Activated CD4-positive, alpha-beta T cell treated with anti-CD3 and anti-CD28 coated beads for 24 hours (primary cell): ENCODE results near the gene KLHL42.
"Not testable (repeated sequence)": the region's sequence is repeated elsewhere in the genome, so short reads cannot be mapped to it uniquely, and the experiment has no call there.

Experiments used
- DNase-seq, 2 donors: peaks; one replicate each; pipeline ENCODE4 v3.0.0-alpha.2; 2020; ENCODE audit warnings: low read depth in 2 of 2

KLHL42 gene, protein sequence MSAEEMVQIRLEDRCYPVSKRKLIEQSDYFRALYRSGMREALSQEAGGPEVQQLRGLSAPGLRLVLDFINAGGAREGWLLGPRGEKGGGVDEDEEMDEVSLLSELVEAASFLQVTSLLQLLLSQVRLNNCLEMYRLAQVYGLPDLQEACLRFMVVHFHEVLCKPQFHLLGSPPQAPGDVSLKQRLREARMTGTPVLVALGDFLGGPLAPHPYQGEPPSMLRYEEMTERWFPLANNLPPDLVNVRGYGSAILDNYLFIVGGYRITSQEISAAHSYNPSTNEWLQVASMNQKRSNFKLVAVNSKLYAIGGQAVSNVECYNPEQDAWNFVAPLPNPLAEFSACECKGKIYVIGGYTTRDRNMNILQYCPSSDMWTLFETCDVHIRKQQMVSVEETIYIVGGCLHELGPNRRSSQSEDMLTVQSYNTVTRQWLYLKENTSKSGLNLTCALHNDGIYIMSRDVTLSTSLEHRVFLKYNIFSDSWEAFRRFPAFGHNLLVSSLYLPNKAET

DNA sequence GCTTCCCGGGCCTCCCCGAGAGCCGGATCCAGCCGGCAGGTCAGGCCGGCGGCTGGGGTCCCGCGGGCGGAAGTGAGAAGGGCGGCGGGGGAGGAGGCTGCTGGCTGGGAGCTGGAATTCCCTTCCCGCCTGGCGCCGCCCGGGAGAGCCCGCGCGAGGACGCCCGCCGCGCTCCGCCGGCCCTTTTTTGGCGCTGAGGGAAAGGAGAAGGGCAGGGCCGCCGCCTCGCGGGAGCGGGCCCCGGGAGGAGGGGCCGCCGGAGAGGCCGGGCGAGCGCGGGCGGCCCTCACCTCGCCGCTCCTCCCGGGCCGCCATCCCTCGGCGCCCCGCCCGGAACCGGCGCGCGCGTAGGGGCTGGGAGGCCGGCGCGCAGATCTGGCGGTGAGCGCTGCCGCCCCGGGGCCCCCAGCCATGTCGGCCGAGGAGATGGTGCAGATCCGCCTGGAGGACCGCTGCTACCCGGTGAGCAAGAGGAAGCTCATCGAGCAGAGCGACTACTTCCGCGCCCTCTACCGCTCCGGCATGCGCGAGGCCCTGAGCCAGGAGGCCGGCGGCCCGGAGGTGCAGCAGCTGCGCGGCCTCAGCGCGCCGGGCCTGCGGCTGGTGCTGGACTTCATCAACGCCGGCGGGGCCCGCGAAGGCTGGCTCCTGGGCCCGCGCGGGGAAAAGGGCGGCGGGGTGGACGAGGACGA, at the start of gene KLHL42, which contains the start of gene MANSC4:
KLHL42 (plus strand) TSS at position 314 of the 692 bp plus-strand sequence; CDS start at position 412, 98 bp downstream.
MANSC4 (minus strand) TSS at position 317 of the 692 bp plus-strand sequence. CDS start 8,960 bp downstream, outside the sequence.
- peak; percentile 38 for DNase-seq

DNA sequence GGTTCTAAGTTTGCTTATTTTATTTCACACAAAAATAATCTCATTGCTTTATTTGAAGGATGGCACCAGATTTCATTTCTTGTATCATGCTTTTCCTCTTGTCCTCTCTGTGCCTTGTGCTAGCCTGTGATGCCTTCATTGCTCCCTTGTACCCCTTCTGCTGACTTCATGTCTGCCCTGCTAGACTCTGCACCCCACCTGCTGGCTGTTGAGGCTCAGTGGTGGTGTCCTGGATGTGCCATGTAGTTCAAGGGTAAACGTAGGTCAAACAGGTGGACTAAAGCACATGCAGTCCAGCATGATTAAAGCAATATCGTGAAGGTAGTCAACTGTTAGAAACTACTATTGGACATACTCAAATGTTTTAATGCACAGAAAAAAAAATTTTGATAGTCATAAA, 47.8 kb upstream of the KLHL42 start:
- DNase-seq: no peak

DNA sequence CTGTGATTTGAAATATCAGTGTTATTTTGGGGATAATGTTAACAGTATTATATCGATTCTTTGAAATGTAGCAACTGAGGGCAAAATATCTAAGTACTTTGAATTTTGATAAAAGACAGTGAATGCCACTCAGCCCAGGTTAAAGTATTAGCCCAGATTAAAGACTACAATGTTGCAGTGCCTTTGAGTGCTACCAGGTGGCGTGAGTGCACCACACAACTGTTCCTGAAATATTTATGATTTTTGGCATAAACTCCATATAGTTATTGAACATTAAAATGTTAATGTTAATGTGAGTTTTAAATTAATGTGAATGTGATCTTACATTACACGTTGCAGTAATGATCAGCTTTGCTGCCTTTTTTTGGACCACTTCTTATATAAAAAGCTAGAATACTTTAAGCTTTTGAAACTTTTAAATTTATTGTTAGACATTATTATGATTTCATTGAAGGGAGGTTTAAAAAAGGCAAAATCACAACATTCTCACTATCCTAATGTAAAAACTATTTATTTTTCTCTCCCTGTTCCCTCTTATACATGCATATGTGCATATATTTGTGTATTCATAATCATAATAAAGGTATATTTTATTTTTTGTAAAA, 46.9 kb upstream of the KLHL42 start:
- DNase-seq: no peak

DNA sequence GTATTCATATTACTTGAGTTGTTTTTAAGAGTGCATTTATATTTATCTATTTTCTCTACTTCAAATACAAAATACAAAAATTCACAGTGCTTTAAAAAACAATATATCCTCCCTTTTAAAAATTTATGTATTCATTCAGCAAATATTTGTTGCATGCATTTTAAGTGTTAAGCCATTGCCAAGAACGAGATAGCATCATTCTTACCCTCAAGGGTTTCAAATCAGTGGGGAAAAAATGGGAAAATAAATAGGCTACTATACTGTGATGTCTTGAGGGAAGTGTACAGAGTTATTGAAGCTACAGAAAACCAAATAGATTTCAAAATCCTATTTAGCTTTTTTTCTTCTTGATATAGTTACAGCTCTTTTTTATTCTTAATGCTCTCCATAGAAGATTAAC, 46.2 kb upstream of the KLHL42 start:
- no peak for DNase-seq

DNA sequence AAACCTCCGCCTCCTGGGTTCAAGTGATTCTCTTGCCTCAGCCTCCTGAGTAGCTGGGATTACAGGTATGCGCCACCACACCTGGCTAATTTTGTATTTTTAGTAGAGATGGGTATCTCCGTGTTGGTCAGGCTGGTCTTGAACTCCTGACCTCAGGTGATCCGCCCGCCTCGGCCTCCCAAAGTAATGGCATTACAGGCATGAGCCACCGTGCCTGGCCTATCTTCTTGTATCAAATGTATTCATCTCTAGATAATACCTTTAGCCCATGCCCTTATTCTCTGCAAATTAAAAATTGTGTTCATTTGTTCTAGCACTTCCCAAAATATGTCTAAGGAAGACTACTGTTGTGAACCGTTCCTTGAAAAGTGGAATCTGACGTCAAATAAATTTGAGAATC, 45.7 kb upstream of the KLHL42 start:
- not testable (repeated sequence) for DNase-seq

DNA sequence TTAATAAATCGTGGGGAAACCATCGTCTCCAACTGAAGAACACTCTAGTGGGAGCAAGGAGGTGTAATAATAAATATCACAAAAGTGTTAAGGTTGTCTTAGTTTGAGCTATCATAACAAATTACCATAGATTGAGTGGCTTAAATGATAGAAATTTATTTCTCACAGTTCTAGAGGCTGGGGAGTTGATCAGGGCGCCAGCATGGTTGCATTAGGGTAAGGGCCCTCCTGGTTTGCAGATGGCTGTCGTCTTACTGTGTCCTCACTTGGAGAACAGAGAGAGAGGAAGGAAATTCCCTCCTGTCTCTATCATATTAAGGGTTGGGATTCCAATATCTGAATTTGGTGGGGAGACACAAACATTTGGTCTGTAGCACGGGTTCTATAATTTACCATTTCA, 36.4 kb upstream of the KLHL42 start:
- DNase-seq: no peak

DNA sequence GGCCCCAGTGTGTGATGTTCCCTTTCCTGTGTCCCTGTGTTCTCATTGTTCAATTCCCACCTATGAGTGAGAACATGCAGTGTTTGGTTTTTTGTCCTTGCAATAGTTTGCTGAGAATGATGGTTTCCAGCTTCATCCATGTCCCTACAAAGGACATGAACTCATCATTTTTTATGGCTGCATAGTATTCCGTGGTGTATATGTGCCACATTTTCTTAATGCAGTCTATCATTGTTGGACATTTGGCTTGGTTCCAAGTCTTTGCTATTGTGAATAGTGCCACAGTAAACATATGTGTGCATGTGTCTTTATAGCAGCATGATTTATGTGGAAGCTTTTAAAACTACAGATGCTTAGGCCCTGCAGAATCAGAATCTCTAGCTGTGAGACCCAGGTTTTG, 34.3 kb upstream of the KLHL42 start:
- not testable (repeated sequence) for DNase-seq

DNA sequence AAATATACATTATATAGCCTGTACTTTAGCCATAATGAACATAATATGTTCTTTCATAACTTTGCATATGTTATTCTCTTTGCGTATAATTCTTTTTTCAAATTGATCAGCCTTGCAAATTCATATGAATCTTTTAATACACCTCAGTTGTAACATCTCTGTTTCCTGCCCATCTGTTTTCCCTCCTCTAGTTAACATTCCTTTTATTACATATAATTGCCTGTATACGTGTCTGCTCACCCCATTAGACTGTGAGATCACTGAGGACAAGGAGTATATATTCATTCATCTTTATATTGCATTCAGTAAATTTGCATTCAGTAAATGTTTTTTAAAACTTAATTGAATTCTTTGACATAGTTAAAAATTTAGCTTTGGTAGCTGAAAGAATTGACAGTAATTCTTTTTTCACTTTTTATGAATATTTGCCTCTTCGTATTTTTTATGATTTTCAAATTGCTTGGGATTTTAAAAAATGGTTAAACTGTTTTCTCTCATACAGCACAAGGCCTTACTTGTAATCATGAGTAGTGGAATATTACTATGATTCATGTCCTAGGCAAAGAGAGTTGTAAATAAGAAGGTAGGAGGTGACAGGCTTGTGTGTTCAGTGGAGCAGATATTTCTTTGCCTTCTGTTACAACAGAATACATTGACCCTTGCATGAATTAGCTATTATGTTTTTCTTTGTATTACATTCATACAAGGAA, 32.8 kb upstream of the KLHL42 start:
- DNase-seq: no peak

DNA sequence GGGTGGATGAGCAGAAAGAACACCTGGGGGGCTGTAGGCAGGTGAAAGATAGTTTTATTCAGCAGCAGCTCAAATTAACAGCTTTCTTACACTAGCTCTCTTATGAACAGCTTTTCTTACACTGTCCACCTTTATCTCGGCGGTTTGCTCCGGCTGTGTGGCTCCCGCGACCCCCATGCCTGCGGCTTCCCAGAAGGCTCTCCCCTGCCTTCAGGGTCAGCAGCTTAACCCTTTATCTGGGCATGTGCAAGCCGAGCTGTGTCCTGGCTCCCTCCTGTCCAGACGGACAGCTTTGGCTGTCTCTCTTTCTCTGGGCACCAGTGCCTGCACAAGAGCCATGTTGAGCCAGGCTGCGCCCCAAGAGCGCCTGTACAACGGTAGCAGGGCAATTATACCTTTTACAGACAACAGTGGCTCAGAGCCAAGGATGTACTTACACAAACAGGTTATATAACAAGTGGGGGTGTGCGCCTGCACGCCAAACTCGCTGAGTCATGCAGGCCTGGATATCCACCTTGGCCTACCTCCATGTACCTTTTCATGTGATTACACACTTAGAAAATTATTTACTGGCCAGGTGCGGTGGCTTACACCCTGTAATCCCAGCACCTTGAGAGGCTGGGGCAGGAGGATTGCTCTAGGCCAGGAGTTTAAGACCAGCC, 28.5 kb upstream of the KLHL42 start:
- no peak for DNase-seq

DNA sequence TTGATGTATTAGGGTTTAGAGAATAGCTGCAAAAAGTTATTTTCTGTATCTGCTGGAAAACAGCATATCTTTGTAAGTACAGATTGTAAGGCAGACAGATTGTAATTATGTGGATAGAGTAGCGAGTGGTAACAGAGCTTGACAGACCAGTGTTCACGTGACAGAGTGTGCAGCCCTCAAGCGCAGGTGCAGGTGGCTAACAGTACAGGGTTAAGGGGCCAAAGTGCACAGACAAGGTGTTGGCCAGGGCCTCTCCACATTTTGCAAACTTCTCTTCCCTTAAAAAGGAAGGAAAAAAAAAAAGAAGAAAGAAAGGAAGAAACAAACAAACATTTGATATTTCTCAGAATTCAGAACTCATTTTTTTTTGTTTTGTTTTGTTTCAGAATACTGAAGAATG, 25.2 kb upstream of the KLHL42 start:
- DNase-seq: no peak

DNA sequence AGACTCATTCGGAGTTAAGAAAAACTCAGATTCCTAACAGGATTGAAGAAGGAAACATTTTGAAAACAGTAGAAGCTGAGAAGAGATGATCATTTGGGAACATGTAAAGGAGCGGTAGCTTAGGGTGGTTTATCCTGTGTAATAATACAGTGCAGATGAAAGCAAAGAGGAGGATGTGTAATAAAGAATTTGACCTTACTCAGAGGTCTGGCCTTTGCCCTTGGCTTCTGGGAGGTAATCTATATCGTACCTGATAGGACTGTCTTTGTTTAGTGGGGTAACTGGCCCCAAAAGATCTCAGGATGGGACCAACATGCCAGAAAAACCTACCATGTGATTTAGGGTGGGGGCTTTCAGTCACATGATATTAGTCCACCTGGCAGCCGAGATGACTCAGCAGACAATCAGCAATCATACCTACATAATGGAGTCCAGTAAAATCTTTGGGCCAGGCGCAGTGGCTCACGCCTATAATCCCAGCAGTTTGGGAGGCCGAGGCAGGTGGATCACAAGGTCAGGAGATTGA, 23.3 kb upstream of the KLHL42 start:
- DNase-seq: no peak

DNA sequence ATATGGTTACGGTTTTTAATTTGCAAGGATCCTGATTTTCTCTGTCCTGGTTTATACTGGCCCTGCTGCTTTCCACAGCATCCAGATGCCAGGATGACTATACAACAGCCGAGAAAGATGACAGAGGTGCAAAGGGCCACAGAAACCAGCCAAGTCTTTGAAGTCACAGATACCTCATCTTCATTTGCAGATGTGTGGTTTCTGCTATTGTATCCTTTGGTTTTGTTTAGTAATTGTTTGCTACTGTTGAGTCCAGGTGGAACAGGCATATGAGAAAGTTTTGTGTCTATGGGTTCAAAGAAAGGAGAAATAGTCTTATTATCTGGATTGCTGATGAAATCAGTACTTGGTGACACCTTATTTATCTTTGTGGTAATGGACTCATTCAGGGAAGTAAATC, 17.3 kb upstream of the KLHL42 start:
- no peak for DNase-seq

DNA sequence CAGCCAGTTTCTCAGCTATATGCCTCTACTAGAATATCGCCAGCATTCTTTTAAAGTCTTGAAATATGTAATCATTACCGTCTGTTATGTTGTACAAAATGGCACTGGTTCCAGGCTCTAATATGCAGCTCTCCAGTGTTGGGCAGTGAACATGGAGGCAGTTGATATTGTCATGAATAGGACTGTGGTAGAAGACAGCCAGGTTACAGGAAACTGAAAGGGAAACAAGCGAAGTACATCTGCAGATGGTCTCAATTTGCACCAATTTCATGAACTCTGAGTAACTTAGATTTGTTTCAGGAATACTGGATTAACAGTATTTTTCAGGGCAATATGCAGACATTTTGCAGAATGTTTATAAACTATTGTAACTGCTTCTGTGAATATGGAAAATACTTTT, 13.4 kb upstream of the KLHL42 start:
- DNase-seq: no peak

DNA sequence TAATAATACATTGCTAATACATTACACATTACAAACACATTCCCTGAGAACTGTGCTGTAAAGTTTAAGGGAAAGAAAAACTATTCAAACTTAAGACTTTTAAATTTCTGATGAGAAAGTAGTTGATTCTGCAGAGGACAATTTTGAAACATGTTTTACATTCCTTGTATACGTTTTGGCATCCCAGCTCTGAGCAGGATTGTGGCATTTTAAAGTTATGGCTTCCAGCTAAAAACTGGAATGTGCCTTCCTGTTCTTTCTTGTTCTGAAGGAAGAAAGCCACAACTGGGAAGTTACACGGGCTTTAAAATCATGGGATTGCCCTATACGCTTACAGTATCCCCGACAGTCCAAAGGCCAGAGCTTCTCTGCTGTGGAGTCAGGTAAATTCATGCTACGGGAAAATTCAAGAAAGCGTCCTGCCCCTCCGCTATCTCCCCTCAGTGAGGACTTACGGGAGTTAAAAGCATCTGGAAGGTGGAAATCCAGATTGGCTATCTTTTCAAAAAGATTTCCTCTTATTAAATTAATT, 10.8 kb upstream of the KLHL42 start:
- no peak for DNase-seq

DNA sequence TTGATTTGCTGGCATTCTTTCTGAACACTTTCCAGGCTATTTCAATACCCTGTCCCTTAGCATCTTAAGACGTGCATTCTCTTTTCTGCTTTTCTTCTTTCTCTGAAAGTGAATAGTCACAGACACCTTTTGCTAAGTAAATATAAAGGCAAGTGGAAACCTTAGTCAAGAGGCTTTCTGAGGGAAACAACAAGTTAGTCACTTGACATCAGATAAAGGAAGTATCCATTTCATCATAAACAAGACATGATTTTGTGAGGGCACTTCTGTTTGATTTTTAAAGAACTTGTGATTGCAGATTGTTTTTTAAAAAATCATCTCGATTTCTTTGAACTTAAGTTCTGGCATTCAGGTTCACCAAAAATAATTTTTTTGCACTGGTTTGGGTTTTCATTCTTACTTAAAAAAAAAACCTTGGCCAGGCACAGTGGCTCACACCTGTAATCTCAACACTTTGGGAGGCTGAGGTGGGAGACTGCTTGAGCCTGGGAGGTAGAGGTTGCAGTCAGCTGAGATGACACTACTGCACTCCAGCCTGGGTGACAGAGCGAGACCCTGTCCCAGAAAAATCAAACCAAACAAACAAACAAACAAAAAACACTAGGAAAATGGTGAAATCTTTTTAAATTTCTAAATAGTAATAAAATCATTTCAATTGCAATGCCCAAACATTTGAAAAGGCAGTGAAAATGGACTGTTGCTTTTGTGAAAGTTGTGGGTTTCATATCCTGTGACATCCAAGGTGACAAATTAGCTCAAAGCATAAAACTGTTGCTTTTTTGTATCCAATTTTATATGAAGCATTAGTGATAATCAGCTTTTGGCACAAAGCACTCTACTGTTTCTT, 8.3 kb upstream of the KLHL42 start:
- DNase-seq: no peak

DNA sequence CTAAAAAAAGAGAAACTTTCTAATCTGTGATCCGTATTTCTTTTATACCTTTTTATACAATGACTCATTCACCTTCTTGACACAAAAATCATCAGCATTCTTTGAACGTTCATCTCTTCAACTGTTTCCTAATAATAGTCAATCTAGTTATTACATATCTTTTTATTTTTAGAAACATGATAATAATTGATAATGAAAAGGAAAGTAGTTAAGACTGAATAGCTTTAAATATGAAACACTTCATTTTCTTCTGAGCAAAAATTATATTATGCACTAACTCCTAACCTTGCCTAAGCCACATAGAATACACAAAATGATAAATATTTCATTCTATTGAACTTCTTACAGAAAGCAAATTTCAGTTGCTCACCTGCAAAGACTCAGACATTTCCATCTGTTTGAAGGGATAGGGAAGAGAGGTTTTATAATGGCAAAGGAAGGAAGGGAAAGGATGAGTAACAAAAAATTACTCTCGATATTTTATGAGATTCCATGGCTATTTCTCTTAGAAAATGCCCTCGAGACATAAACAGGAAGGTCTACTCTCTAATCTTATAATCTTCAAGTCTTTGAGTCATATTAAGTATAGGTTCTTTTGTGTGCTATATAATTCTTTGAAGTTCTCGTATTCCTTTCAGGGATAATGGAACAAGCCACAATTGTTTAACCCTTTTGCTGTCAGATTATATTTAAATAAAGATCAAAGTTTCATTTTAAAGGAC, 7.5 kb upstream of the KLHL42 start:
- no peak for DNase-seq

DNA sequence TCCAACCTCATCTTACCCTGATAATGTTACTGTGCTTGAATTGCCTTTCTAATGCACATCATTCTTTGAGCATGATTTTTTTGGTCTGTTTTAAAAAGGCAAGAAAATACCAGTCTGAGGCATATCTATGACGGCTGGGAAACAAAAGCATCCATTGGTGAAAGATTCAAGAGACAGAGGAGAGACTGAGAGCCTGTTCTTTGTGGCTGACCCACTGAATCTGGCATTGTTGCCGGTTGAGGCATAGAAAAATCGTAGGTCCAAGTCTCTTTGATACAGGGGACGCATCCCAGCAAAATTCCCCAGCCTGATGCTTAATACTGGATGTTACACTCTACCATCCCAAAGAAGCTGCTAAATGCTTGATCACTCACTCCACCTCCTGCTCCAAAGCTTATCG, 2.9 kb upstream of the KLHL42 start:
- no peak for DNase-seq

DNA sequence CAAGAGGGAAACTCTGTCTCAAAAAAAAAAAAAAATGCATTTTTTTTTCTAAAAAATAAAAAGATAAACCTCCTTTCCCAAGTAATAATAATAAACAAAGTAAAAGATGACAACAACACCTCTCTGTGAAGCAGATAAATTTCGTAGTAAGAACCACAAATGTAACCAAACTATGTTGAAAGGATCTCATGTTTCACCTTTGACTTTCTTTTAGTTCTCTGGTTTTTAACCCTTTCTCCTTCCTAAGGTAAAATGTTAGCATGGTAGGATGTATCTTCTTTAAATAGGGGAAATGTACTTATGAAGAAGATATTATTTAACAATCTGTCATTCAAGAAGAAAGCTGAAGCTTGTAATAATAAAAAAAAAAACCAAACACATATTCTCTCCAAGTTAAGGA, 1.8 kb upstream of the KLHL42 start:
- DNase-seq: no peak

DNA sequence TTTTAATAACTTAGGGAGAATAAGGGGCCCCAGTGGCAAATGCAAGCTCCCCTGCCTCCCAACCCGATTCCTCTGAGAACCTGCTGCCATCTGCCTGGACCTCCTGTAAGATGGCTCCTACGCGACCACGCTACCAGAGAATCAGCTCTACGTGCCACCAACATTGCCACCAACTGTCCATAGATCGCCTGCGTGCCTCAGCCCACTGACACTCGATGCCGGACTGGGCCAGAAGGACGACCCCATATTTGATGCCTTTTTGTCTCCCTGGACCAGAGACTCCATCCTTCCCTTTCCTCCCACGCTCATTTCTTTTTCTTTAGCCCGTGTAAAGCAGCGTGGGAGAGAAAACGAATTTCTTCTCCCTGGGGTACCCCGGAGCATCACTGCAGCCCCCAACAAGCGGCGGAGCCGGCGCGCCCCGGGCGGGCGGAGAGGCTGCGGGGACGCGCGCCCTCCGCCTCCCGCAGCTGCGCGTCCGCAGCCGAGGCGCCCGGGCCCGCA, 565 bp upstream of the KLHL42 start:
- no peak for DNase-seq
